HepG2 (cell line): ENCODE data around the gene SUOX. TPM values are rescaled to one million over a fixed set of nuclear protein-coding genes. Genes with fewer than 3 reads are reported as not detected.

ENCODE experiments used
- ARID2 ChIP-seq: sonication (generic); formaldehyde crosslinking; IDR thresholded peaks from 2 replicates; pipeline ENCODE4 v1.8.1; 2022; ENCODE audit warnings: mild to moderate bottlenecking, missing genetic modification reagents, borderline replicate concordance
- CAMTA2 ChIP-seq: sonication (generic); formaldehyde crosslinking; IDR thresholded peaks from 2 replicates; pipeline ENCODE4 v1.4.0; 2020; ENCODE audit warnings: mild to moderate bottlenecking, missing genetic modification reagents, borderline replicate concordance
- EP300 ChIP-seq, 3 experiments: sonication (generic) in 1 of 3; formaldehyde crosslinking in 1 of 3; IDR thresholded peaks; 2 replicates each; pipeline versions ENCODE4 v1.5.1 to v1.6.1; 2011 to 2020; ENCODE audit warnings: low read depth in 2 of 3, low read length in 2 of 3, borderline replicate concordance in 1 of 3, improper control_type of control experiment in 1 of 3, mild to moderate bottlenecking in 1 of 3, missing genetic modification reagents in 1 of 3, moderate library complexity in 1 of 3
- HMGA1 ChIP-seq: sonication (generic); formaldehyde crosslinking; conservative IDR thresholded peaks from 2 replicates; pipeline ENCODE4 v1.4.0; 2020; ENCODE audit warnings: missing genetic modification reagents
- NCOA5 ChIP-seq: sonication (generic); formaldehyde crosslinking; IDR thresholded peaks from 2 replicates; pipeline ENCODE4 v1.4.0; 2020; ENCODE audit warnings: missing genetic modification reagents
- NR2F2 ChIP-seq: IDR thresholded peaks from 2 replicates; pipeline ENCODE4 v1.6.1; 2012; ENCODE audit warnings: low read depth, inconsistent platforms, borderline replicate concordance
- NR2F6 ChIP-seq, 2 experiments: IDR thresholded peaks; 2 replicates each; pipeline ENCODE4 v1.6.1; 2016; ENCODE audit warnings: antibody characterized with exemption in 1 of 2, mild to moderate bottlenecking in 1 of 2
- SALL2 ChIP-seq: sonication (generic); formaldehyde crosslinking; IDR thresholded peaks from 2 replicates; pipeline ENCODE4 v1.8.1; 2023; ENCODE audit warnings: mild to moderate bottlenecking, missing genetic modification reagents, inconsistent platforms
- ZBTB7B ChIP-seq: sonication (generic); formaldehyde crosslinking; IDR thresholded peaks from 2 replicates; pipeline ENCODE4 v1.4.0; 2020; ENCODE audit warnings: missing genetic modification reagents
- ZFP82 ChIP-seq: sonication (generic); formaldehyde crosslinking; IDR thresholded peaks from 2 replicates; pipeline ENCODE4 v1.5.1; 2020; ENCODE audit warnings: mild to moderate bottlenecking, missing genetic modification reagents, borderline replicate concordance
- ZNF230 ChIP-seq: sonication (generic); formaldehyde crosslinking; IDR thresholded peaks from 2 replicates; pipeline ENCODE4 v1.4.0; 2020; ENCODE audit warnings: mild to moderate bottlenecking, missing genetic modification reagents
- ZNF274 ChIP-seq: sonication (generic); formaldehyde crosslinking; IDR thresholded peaks from 2 replicates; pipeline ENCODE4 v1.5.1; 2020; ENCODE audit warnings: mild to moderate bottlenecking, missing genetic modification reagents
- ZNF619 ChIP-seq: sonication (generic); formaldehyde crosslinking; IDR thresholded peaks from 2 replicates; pipeline ENCODE4 v1.4.0; 2020; ENCODE audit warnings: mild to moderate bottlenecking, missing genetic modification reagents
- polyA plus RNA-seq, 8 experiments: library from polyadenylated mRNA; depleted of rRNA in 3 of 8; stranded (reverse) in 7 of 8; unstranded in 1 of 8; fragments of >200 nt; fragmentation: Illumina TruSeq in 4 of 8; extraction: Trizol in 4 of 8; gene quantifications; 2 replicates each; pipeline versions ENCODE4 v1.2.1 to v1.2.3, GENCODE V29; 2011 to 2016; ENCODE audit warnings: low read depth in 4 of 8, missing spikeins in 1 of 8, mixed read lengths in 1 of 8; ENCODE audit not compliant: insufficient read depth in 1 of 8
- total RNA-seq, 5 experiments: library from RNA; depleted of rRNA; stranded (reverse); fragments of >200 nt; fragmentation: Illumina TruSeq; extraction: Trizol; gene quantifications; 2 replicates each; pipeline ENCODE4 v1.2.3, GENCODE V29; 2016; ENCODE audit warnings: low read depth in 1 of 5
- TF ChIP-seq, protein P1 (sequence below): sonication (generic); formaldehyde crosslinking; IDR thresholded peaks from 2 replicates; pipeline ENCODE4 v1.4.0; 2020; ENCODE audit warnings: missing genetic modification reagents, borderline replicate concordance
- TF ChIP-seq, protein P2 (sequence below): sonication (generic); IDR thresholded peaks from 2 replicates; pipeline ENCODE4 v1.6.1; 2016; ENCODE audit warnings: low read depth, borderline replicate concordance
- TF ChIP-seq, protein P3 (sequence below): sonication (generic); formaldehyde crosslinking; IDR thresholded peaks from 2 replicates; pipeline ENCODE4 v1.4.0; 2020; ENCODE audit warnings: mild to moderate bottlenecking, missing genetic modification reagents

The SUOX gene
- total and polyA plus RNA-seq, 2 of the 13 experiments (the other 11 are each of a cell fraction or from before 2014, with no cell fraction given): 23.9 to 25.9 TPM

DNA sequence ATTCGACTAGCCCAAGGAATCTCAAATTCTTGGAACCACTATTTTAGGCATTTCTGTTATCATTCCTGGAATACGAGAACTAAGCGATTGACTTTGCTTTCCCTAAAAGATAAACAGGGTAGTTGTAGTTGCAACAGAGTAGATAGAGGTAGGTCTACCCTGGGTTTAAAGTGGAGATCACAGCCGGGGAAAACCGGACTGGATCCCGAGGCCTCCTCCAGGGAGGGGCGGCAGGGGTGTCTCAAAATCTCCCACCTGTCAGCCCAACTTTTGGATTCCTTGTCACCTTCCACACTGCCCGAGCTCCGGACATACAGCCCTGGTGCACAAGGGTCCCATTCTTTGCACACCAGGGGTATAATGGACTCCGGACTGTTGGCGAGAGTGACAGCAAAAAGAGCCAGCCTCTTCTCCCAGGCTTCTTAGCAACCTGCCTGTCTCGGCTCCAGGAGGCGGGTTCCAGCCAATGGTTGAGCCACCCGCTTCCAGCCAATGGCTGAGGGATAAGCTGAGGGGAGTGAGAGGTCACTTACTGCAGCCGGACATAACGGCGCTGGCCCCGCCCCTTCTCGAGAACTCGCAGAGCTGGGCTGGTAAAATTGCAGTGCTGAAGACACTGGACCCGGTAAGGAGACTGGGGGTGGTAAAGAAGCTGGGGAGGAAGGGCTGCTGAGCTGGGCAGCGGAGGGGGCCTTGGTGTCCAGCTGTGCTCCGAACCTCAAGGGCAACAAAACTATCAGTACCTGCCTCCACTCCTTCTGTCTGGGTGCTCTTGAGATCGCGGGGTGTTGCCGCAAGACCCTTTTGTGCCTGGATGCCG lies at the start of gene SUOX (continued):
- TF ChIP-seq, protein P1, sequence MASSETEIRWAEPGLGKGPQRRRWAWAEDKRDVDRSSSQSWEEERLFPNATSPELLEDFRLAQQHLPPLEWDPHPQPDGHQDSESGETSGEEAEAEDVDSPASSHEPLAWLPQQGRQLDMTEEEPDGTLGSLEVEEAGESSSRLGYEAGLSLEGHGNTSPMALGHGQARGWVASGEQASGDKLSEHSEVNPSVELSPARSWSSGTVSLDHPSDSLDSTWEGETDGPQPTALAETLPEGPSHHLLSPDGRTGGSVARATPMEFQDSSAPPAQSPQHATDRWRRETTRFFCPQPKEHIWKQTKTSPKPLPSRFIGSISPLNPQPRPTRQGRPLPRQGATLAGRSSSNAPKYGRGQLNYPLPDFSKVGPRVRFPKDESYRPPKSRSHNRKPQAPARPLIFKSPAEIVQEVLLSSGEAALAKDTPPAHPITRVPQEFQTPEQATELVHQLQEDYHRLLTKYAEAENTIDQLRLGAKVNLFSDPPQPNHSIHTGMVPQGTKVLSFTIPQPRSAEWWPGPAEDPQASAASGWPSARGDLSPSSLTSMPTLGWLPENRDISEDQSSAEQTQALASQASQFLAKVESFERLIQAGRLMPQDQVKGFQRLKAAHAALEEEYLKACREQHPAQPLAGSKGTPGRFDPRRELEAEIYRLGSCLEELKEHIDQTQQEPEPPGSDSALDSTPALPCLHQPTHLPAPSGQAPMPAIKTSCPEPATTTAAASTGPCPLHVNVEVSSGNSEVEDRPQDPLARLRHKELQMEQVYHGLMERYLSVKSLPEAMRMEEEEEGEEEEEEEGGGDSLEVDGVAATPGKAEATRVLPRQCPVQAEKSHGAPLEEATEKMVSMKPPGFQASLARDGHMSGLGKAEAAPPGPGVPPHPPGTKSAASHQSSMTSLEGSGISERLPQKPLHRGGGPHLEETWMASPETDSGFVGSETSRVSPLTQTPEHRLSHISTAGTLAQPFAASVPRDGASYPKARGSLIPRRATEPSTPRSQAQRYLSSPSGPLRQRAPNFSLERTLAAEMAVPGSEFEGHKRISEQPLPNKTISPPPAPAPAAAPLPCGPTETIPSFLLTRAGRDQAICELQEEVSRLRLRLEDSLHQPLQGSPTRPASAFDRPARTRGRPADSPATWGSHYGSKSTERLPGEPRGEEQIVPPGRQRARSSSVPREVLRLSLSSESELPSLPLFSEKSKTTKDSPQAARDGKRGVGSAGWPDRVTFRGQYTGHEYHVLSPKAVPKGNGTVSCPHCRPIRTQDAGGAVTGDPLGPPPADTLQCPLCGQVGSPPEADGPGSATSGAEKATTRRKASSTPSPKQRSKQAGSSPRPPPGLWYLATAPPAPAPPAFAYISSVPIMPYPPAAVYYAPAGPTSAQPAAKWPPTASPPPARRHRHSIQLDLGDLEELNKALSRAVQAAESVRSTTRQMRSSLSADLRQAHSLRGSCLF (CRISPR knock-in tag): no peak
- TF ChIP-seq ZNF230 (0 out of 2 replicates have a peak, but pooled peaks have one; percentile 65), NR2F2 (0 out of 2 replicates have a peak, but pooled peaks have one; percentile 11), ZNF274 (CRISPR knock-in tag) (peak; percentile 23; the same call in 1 of the 2 replicates), ZFP82 (CRISPR knock-in tag) (no peak), CAMTA2 (CRISPR knock-in tag) (no peak), EP300 (IDR thresholded peaks at IDR 0.05; ENCODE audit: low read depth in 2 of 2, low read length in 2 of 2) (no peak), EP300 (CRISPR knock-in tag; IDR thresholded peaks at IDR 0.05; ENCODE audit: borderline replicate concordance) (0 out of 2 replicates have a peak, but pooled peaks have one; percentile 1), HMGA1 (CRISPR knock-in tag) (no peak), NCOA5 (CRISPR knock-in tag) (no peak), ZNF619 (no peak), SALL2 (CRISPR knock-in tag) (0 out of 2 replicates have a peak, but pooled peaks have one; percentile 15), ZBTB7B (CRISPR knock-in tag) (peak; percentile 41; the same call in 1 of the 2 replicates), ARID2 (CRISPR knock-in tag) (0 out of 2 replicates have a peak, but pooled peaks have one; percentile 44), NR2F6 (IDR thresholded peaks at IDR 0.05) (no peak), NR2F6 (CRISPR knock-in tag; IDR thresholded peaks at IDR 0.05) (peak; percentile 19; the same call in 1 of the 2 replicates)
- TF ChIP-seq, protein P2, sequence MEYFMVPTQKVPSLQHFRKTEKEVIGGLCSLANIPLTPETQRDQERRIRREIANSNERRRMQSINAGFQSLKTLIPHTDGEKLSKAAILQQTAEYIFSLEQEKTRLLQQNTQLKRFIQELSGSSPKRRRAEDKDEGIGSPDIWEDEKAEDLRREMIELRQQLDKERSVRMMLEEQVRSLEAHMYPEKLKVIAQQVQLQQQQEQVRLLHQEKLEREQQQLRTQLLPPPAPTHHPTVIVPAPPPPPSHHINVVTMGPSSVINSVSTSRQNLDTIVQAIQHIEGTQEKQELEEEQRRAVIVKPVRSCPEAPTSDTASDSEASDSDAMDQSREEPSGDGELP: peak; percentile 33; the same call in 1 of the 2 replicates
- TF ChIP-seq, protein P3, sequence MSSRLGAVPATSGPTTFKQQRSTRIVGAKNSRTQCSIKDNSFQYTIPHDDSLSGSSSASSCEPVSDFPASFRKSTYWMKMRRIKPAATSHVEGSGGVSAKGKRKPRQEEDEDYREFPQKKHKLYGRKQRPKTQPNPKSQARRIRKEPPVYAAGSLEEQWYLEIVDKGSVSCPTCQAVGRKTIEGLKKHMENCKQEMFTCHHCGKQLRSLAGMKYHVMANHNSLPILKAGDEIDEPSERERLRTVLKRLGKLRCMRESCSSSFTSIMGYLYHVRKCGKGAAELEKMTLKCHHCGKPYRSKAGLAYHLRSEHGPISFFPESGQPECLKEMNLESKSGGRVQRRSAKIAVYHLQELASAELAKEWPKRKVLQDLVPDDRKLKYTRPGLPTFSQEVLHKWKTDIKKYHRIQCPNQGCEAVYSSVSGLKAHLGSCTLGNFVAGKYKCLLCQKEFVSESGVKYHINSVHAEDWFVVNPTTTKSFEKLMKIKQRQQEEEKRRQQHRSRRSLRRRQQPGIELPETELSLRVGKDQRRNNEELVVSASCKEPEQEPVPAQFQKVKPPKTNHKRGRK (CRISPR knock-in tag): no peak
